ENCODE results near the gene TMEM239. TPM values are rescaled to one million over a fixed set of nuclear protein-coding genes. Genes with fewer than 3 reads are reported as not detected.

The TMEM239 gene
- total and polyA plus RNA-seq, 2 of the 8 experiments (the other 6 are each of a cell fraction or from before 2014, with no cell fraction given), result not detected

- no peak overlapping the region for H3K14ac ChIP-seq (ENCODE audit: insufficient read length)
- H2BK12ac ChIP-seq (ENCODE audit: low read depth, low read length), result no peak overlapping the region
- peaks cover 0 to 6% of the 10 kb centered on the region in 2 experiments for H4K20me1 ChIP-seq (replicated peaks in 1 of 2; ENCODE audit: control insufficient read depth in 1 of 2, insufficient read depth in 2 of 2, low read length in 2 of 2)
- no peak overlapping the region for H2BK5ac ChIP-seq (ENCODE audit: low read depth, low read length)
- POLR2A ChIA-PET (ENCODE audit: partially characterized antibody), result interaction anchor here (0.9 to 1.5 kb wide), 4 partner anchors 26 to 78 kb away, joined by 3 read pairs; no protein-coding TSS in a partner anchor
- H3K4me1 ChIP-seq (replicated peaks in 1 of 4; ENCODE audit: control insufficient read depth in 3 of 4, insufficient read depth in 4 of 4, low read length in 3 of 4), result no peaks in the 10 kb centered on the region
- no peak overlapping the region for H3K18ac ChIP-seq (ENCODE audit: extremely low read depth, low read length)
- no peaks in the 10 kb centered on the region for H3K79me2 ChIP-seq (ENCODE audit: control insufficient read depth in 1 of 2, insufficient read depth in 2 of 2, low read length in 2 of 2)
- H3K9ac ChIP-seq (replicated peaks in 1 of 4; ENCODE audit: extremely low read depth in 1 of 4, low read depth in 3 of 4, low read length in 3 of 4), result no peak overlapping the region
- H2BK120ac ChIP-seq (replicated peaks; ENCODE audit: low read depth, low read length), result no peak overlapping the region
- H2BK20ac ChIP-seq (ENCODE audit: low read length), result no peak overlapping the region
- no peak overlapping the region for H3K4me2 ChIP-seq (ENCODE audit: insufficient read depth in 1 of 2, low read depth in 2 of 2, low read length in 2 of 2)
- no peak overlapping the region for H3K56ac ChIP-seq (replicated peaks; ENCODE audit: insufficient read length, low read depth, low read length)
- WGBS, 2 experiments (ENCODE audit: extremely low coverage in 1 of 2, insufficient coverage in 1 of 2, insufficient read length in 1 of 2, insufficient replicate concordance in 2 of 2, low coverage in 1 of 2, low lambda C conversion rate in 2 of 2, missing lambda C conversion rate in 1 of 2), result 94% methylated on average over 6 of the region's 6 CpGs; no CpG with 5 or more reads in 1 of the 2 experiments
- H4K8ac ChIP-seq (ENCODE audit: extremely low read depth, insufficient read depth, low read length), result no peak overlapping the region
- DNase-seq (ENCODE audit: low read depth in 1 of 2, low spot score in 2 of 2) (no peak), FAIRE-seq (no peak)
- H3K23me2 ChIP-seq (ENCODE audit: low read depth, low read length), result no peaks in the 10 kb centered on the region
- no peak overlapping the region for H3K4me3 ChIP-seq (ENCODE audit: extremely low read depth in 1 of 4, insufficient read depth in 2 of 4, low read depth in 3 of 4, low read length in 4 of 4)
- H3K23ac ChIP-seq (ENCODE audit: insufficient read length), result no peak overlapping the region
- H3K27ac ChIP-seq (ENCODE audit: low read depth, low read length), result no peak overlapping the region
- H3K27me3 ChIP-seq (replicated peaks in 1 of 4; ENCODE audit: control insufficient read depth in 3 of 4, extremely low read depth in 1 of 4, insufficient read depth in 3 of 4, low read length in 3 of 4), result no peaks in the 10 kb centered on the region; a peak in 1 of 7 replicates
- no peak overlapping the region for H3K4ac ChIP-seq (replicated peaks; ENCODE audit: insufficient read length, low read depth, low read length)
- peaks cover 10 to 34% (median 19%) of the 10 kb centered on the region in 4 experiments; a peak in 6 of 8 replicates for H3K36me3 ChIP-seq (ENCODE audit: control insufficient read depth in 2 of 4, insufficient read depth in 4 of 4, low read length in 3 of 4)
- no peaks in the 10 kb centered on the region for H3K79me1 ChIP-seq (ENCODE audit: low read depth, low read length)
- no peak overlapping the region for H2BK15ac ChIP-seq (ENCODE audit: low read length)
- no peak overlapping the region for H2AK5ac ChIP-seq (ENCODE audit: low read depth, low read length)
- CTCF ChIA-PET (ENCODE audit: partially characterized antibody), result interaction anchor here (1.4 to 2.8 kb wide), 3 partner anchors 13 to 59 kb away, joined by 4 to 18 read pairs (median 4); no protein-coding TSS in a partner anchor
- no peak overlapping the region for H4K5ac ChIP-seq (ENCODE audit: insufficient read length, low read depth, low read length)
- H3K9me3 ChIP-seq (ENCODE audit: insufficient read depth in 2 of 2, low read depth in 1 of 2, low read length in 1 of 2), result no peaks in the 10 kb centered on the region
- H2AFZ ChIP-seq (ENCODE audit: low read length), result no peak overlapping the region
- no peak overlapping the region for H4K91ac ChIP-seq (replicated peaks; ENCODE audit: insufficient read length, low read length)
- no peak for TF ChIP-seq EP300 (IDR thresholded peaks at IDR 0.05; ENCODE audit: borderline replicate concordance in 1 of 2, low read depth in 2 of 2, low read length in 2 of 2)
- no peak for TF ChIP-seq TBP (IDR thresholded peaks at IDR 0.05; ENCODE audit: low read depth, low read length)
- TF ChIP-seq SUZ12 (IDR thresholded peaks at IDR 0.05; ENCODE audit: low read length), result no peak
- no peak for TF ChIP-seq MAFK (IDR thresholded peaks at IDR 0.05; ENCODE audit: low read depth, low read length)
- no peak for TF ChIP-seq EZH2 (IDR thresholded peaks at IDR 0.05; ENCODE audit: low read depth, low read length, severe bottlenecking)
- TF ChIP-seq SRF (IDR thresholded peaks at IDR 0.05; ENCODE audit: low read depth, low read length), result no peak
- TF ChIP-seq CTCF (IDR thresholded peaks at IDR 0.05; ENCODE audit: control extremely low read depth in 1 of 3, insufficient read depth in 1 of 3, low read depth in 1 of 3, low read length in 3 of 3), result no peak
- TF ChIP-seq SIX5 (IDR thresholded peaks at IDR 0.05; ENCODE audit: low read depth, low read length), result no peak
- TF ChIP-seq RBBP5 (IDR thresholded peaks at IDR 0.05; ENCODE audit: borderline replicate concordance, low read depth, low read length), result no peak
- TF ChIP-seq GTF2F1 (IDR thresholded peaks at IDR 0.05; ENCODE audit: borderline replicate concordance, low read depth, low read length), result no peak
- no peak for TF ChIP-seq RFX5 (IDR thresholded peaks at IDR 0.05; ENCODE audit: borderline replicate concordance, low read depth, low read length)
These were observed 22.7 kb upstream of the TMEM239 start for GRCh38 chr20:2793471-2793870.

All from H1 (cell line).